NOMO-1 treated with dmso at 0.1 percent for 144 hours (cell line): ENCODE results near the gene CD27.

Experiments used
- DNase-seq: peaks from one replicate; lab custom pipeline; 2025; ENCODE audit not compliant: unreplicated experiment; lab: John Stamatoyannopoulos, UW

CD27 gene

GRCh38 chr12:6434205-6435140 lies 10.3 kb upstream of the CD27 start:
- DNase-seq: no peak

GRCh38 chr12:6435961-6436715 lies 8.6 kb upstream of the CD27 start:
- no peak for DNase-seq

- no peak for DNase-seq
These were observed 7.2 kb upstream of the CD27 start for GRCh38 chr12:6437586-6437985.

- DNase-seq: no peak
These were observed 6.4 kb upstream of the CD27 start for GRCh38 chr12:6438345-6438744.

GRCh38 chr12:6440391-6440790 lies 4.4 kb upstream of the CD27 start:
- no peak for DNase-seq

- no peak for DNase-seq
These were observed 1.9 kb upstream of the CD27 start for GRCh38 chr12:6442836-6443235.

GRCh38 chr12:6443361-6443983 lies 1.3 kb upstream of the CD27 start:
- no peak for DNase-seq

- DNase-seq: no peak
These were observed 724 bp upstream of the CD27 start for GRCh38 chr12:6444031-6444430.

- no peak for DNase-seq
These were observed 5.5 kb downstream of the CD27 start for GRCh38 chr12:6450091-6450868.

- DNase-seq: no peak
These were observed 6.2 kb downstream of the CD27 start for GRCh38 chr12:6450869-6451347.

GRCh38 chr12:6451348-6452244 lies 6.8 kb downstream of the CD27 start, which contains the start of gene TAPBPL:
Gene TAPBPL (plus strand): TSS chr12:6452042. CDS start chr12:6452249, 207 bp downstream.
- peak; percentile 39 for DNase-seq

GRCh38 chr12:6452245-6452943 lies 7.6 kb downstream of the CD27 start:
- no peak for DNase-seq

GRCh38 chr12:6452944-6453630 lies 8.3 kb downstream of the CD27 start:
- no peak for DNase-seq

GRCh38 chr12:6457220-6457945 lies 12.6 kb downstream of the CD27 start:
- no peak for DNase-seq

- no peak for DNase-seq
These were observed 13.7 kb downstream of the CD27 start for GRCh38 chr12:6458281-6459003.

- no peak for DNase-seq
These were observed 14.2 kb downstream of the CD27 start for GRCh38 chr12:6459004-6459337.

- DNase-seq: no peak
These were observed 16.1 kb downstream of the CD27 start for GRCh38 chr12:6460751-6461371.
